Panc1 (cell line): ENCODE measurements around the gene CPA2. TPM values are rescaled to one million over a fixed set of nuclear protein-coding genes. Genes with fewer than 3 reads are reported as not detected.

Experiments
- ATAC-seq: fragments of 200-7000 bp; cut with Tn5 transposase; 2 replicates; pipeline ENCODE4 v1.9.1; 2020; ENCODE audit warnings: mild to moderate bottlenecking, moderate library complexity
- BruUV-seq: library from RNA; stranded (reverse); fragments of 400-500 nt; replicated peaks from 2 replicates; lab custom pipeline; 2021; lab: Mats Ljungman, UMichigan
- CTCF ChIA-PET: fragments of 300-600 bp; sonication (Branson Sonifier 250); formaldehyde crosslinking; loops from one replicate; lab custom pipeline; 2022; ENCODE audit warnings: antibody characterized with exemption; lab: Charles Lee
- POLR2A ChIA-PET: fragments of 300-600 bp; sonication (Branson Sonifier 250); formaldehyde crosslinking; loops from one replicate; lab custom pipeline; 2022; ENCODE audit warnings: antibody characterized with exemption; lab: Charles Lee
- DNase-seq: peaks from one replicate; pipeline ENCODE4 v3.0.0-alpha.2; 2010; ENCODE audit warnings: low read depth, low spot score
- H3K27ac ChIP-seq: 2 replicates; pipeline ENCODE4 v1.5.1; 2011; ENCODE audit warnings: mild to moderate bottlenecking, low read length, inconsistent platforms
- H3K27me3 ChIP-seq: fragments of 200-500 bp; sonication (Bioruptor generic); 2 replicates; pipeline ENCODE4 v1.6.0; 2014; ENCODE audit warnings: low read length, inconsistent platforms; ENCODE audit not compliant: control insufficient read depth, insufficient read depth
- H3K36me3 ChIP-seq: fragments of 200-500 bp; sonication (Bioruptor generic); 2 replicates; pipeline ENCODE4 v1.5.1; 2014; ENCODE audit warnings: inconsistent platforms, mild to moderate bottlenecking, low read length, moderate library complexity; ENCODE audit not compliant: control insufficient read depth, insufficient read depth
- H3K4me1 ChIP-seq: 2 replicates; pipeline ENCODE4 v1.5.1; 2011; ENCODE audit warnings: inconsistent platforms, mild to moderate bottlenecking, low read length, moderate library complexity; ENCODE audit not compliant: control insufficient read depth, insufficient read depth
- H3K4me3 ChIP-seq, 2 experiments: 2 replicates each; pipeline ENCODE4 v1.5.1; 2011 to 2012; ENCODE audit warnings: low read depth in 2 of 2, low read length in 2 of 2, mild to moderate bottlenecking in 2 of 2, inconsistent platforms in 1 of 2, moderate library complexity in 1 of 2
- H3K9me3 ChIP-seq: fragments of 200-500 bp; sonication (Bioruptor generic); 2 replicates; pipeline ENCODE4 v1.5.1; 2014; ENCODE audit warnings: low read depth, mild to moderate bottlenecking, inconsistent platforms, low read length, moderate library complexity; ENCODE audit not compliant: control insufficient read depth, insufficient read depth
- CTCF ChIP-seq: fragments of 450-650 bp; IDR thresholded peaks from 2 replicates; pipeline ENCODE4 v1.5.1; 2017; ENCODE audit warnings: mild to moderate bottlenecking
- POLR2AphosphoS5 ChIP-seq: IDR thresholded peaks from 2 replicates; pipeline ENCODE4 v1.6.1; 2012; ENCODE audit warnings: mild to moderate bottlenecking, low read depth, low read length, moderate library complexity
- REST ChIP-seq, 2 experiments: IDR thresholded peaks; 2 replicates each; pipeline ENCODE4 v1.6.1; 2011 to 2012; ENCODE audit warnings: low read depth in 2 of 2, control low read depth in 1 of 2, low read length in 1 of 2, mild to moderate bottlenecking in 1 of 2, moderate library complexity in 1 of 2; ENCODE audit not compliant: insufficient read depth in 1 of 2
- SIN3A ChIP-seq: IDR thresholded peaks from 2 replicates; pipeline ENCODE4 v1.6.1; 2012; ENCODE audit warnings: low read depth, mild to moderate bottlenecking, low read length, moderate library complexity, borderline replicate concordance; ENCODE audit not compliant: insufficient read depth
- TCF7L2 ChIP-seq: IDR thresholded peaks from 2 replicates; pipeline ENCODE4 v1.6.1; 2011; ENCODE audit warnings: mild to moderate bottlenecking, low read depth, low read length, inconsistent platforms
- in situ Hi-C: cut with HindIII; loops from 2 replicates; pipeline ENCODE4 v1.10.0; 2016; ENCODE audit warnings: low sequenced_read_pairs, low pct_unique_long_range_greater_than_20kb
- intact Hi-C: fragments of 100-400 bp; cut with micrococcal nuclease; formaldehyde crosslinking; loops from one replicate; pipeline ENCODE4 v1.10.0; 2022; ENCODE audit not compliant: unreplicated experiment
- total RNA-seq: library from RNA; stranded (reverse); gene quantifications from one replicate; pipeline ENCODE4 v1.2.1, GENCODE V29; 2021; ENCODE audit not compliant: unreplicated experiment

CPA2 gene
- total RNA-seq, 1 experiment from 2014 or later: 0.87 TPM

GRCh38 chr7:130288168-130288567 lies 21.5 kb downstream of the CPA2 start:
- ChIA-PET POLR2A (no interaction called here), CTCF (no interaction called here)
- intact Hi-C loops: no loop called here

DNA sequence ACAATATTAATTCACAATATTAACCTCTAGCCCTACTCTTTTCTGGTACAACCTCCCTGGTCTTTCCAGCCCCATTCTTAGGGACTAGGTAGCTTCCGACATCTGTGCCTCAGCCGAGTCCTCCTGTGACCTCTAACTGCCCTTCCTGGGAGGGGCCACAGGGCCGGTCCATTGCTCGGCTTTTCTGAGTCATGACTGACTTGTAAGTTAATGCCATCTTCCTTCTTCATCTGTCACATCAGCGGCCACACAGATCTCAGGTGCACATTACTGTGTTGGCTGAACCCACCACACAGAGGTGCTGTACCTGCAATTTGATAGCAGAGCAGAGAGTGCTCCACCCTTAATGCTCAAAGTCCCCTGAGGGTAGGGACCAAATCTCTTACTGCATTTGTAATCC lies 22.2 kb downstream of the CPA2 start:
- DNase-seq (no peak), ATAC-seq (no peak)
- H3K27ac ChIP-seq: no peak overlapping the region
- no peaks in the 10 kb centered on the region for H3K36me3 ChIP-seq
- ChIA-PET POLR2A (no interaction called here), CTCF (no interaction called here)
- intact Hi-C loops: no loop called here
- no peak overlapping the region for H3K4me3 ChIP-seq
- TF ChIP-seq TCF7L2 (no peak), POLR2AphosphoS5 (no peak), REST (IDR thresholded peaks at IDR 0.05; ENCODE audit: insufficient read depth in 1 of 2, low read depth in 2 of 2, low read length in 1 of 2) (no peak), CTCF (no peak)
- no TSS peak for BruUV-seq
- H3K9me3 ChIP-seq: no peaks in the 10 kb centered on the region
- in situ Hi-C loops: no loop called here
- no peaks in the 10 kb centered on the region for H3K27me3 ChIP-seq
- no peaks in the 10 kb centered on the region for H3K4me1 ChIP-seq

More at GRCh38 chr7:130288168-130288567, 21.5 kb downstream of the CPA2 start:
- DNase-seq: no peak
- Histone ChIP-seq H3K4me1 (no peaks in the 10 kb centered on the region), H3K9me3 (no peaks in the 10 kb centered on the region), H3K4me3 (no peak overlapping the region), H3K36me3 (no peaks in the 10 kb centered on the region), H3K27me3 (no peaks in the 10 kb centered on the region), H3K27ac (no peak overlapping the region)
- TF ChIP-seq SIN3A (no peak), REST (IDR thresholded peaks at IDR 0.05; ENCODE audit: insufficient read depth in 1 of 2, low read depth in 2 of 2, low read length in 1 of 2) (no peak), CTCF (no peak), POLR2AphosphoS5 (no peak), TCF7L2 (no peak)
- no peak for ATAC-seq
- in situ Hi-C loops: no loop called here
- no TSS peak for BruUV-seq
